Spleen (tissue), 11 donors: ENCODE measurements around the gene PARD3. TPM values are rescaled to one million over a fixed set of nuclear protein-coding genes. Genes with fewer than 3 reads are reported as not detected.

Experiments used
- DNase-seq: peaks from one replicate; pipeline ENCODE4 v3.0.0-alpha.2; 2020
- H3K27ac ChIP-seq, 8 donors: fragments of 200-600 bp; sonication (generic) in 7 of 8; 1 replicate in 4 of 8; 2 replicates in 4 of 8; pipeline versions ENCODE4 v1.5.0 to v1.8.0; 2016 to 2021; ENCODE audit warnings: inconsistent platforms in 4 of 8, mild to moderate bottlenecking in 4 of 8, moderate library complexity in 1 of 8
- H3K27me3 ChIP-seq, 7 donors: fragments of 200-600 bp; sonication (generic) in 6 of 7; replicated peaks in 1 of 7; 1 replicate in 4 of 7; 2 replicates in 3 of 7; pipeline versions ENCODE4 v1.5.0 to v1.8.0; 2016 to 2021; ENCODE audit warnings: inconsistent platforms in 3 of 7, mild to moderate bottlenecking in 1 of 7
- H3K36me3 ChIP-seq, 6 donors: fragments of 200-600 bp; sonication (generic) in 5 of 6; 1 replicate in 4 of 6; 2 replicates in 2 of 6; pipeline versions ENCODE4 v1.5.0 to v1.8.0; 2016 to 2021; ENCODE audit warnings: inconsistent platforms in 2 of 6
- H3K4me1 ChIP-seq, 6 donors: fragments of 200-600 bp; sonication (generic) in 5 of 6; 1 replicate in 3 of 6; 2 replicates in 3 of 6; pipeline versions ENCODE4 v1.5.0 to v1.8.0; 2016 to 2021; ENCODE audit warnings: inconsistent platforms in 3 of 6
- H3K4me3 ChIP-seq, 8 donors: fragments of 200-600 bp; sonication (generic) in 7 of 8; 1 replicate in 4 of 8; 2 replicates in 4 of 8; pipeline versions ENCODE4 v1.5.0 to v1.8.0; 2016 to 2021; ENCODE audit warnings: inconsistent platforms in 4 of 8, mild to moderate bottlenecking in 4 of 8, moderate library complexity in 2 of 8
- H3K9me3 ChIP-seq, 8 donors: fragments of 200-600 bp; sonication (generic) in 7 of 8; 1 replicate in 4 of 8; 2 replicates in 4 of 8; pipeline versions ENCODE4 v1.5.0 to v1.8.0; 2016 to 2021; ENCODE audit warnings: inconsistent platforms in 4 of 8
- CTCF ChIP-seq, 11 experiments: fragments of 200-600 bp in 7 of 11; fragments of 450-650 bp in 4 of 11; sonication (generic) in 4 of 11; IDR thresholded peaks in 8 of 11; conservative IDR thresholded peaks in 3 of 11; 1 replicate in 7 of 11; 2 replicates in 4 of 11; pipeline versions ENCODE4 v1.4.0 to v1.8.0; 2016 to 2021; ENCODE audit warnings: antibody characterized with exemption in 11 of 11, inconsistent platforms in 4 of 11, mild to moderate bottlenecking in 1 of 11
- POLR2A ChIP-seq, 3 donors: fragments of 450-650 bp; IDR thresholded peaks; one replicate each; pipeline ENCODE4 v1.5.1; 2017; ENCODE audit warnings: antibody characterized with exemption in 3 of 3, mild to moderate bottlenecking in 1 of 3
- POLR2AphosphoS5 ChIP-seq, 3 donors: sonication (generic); formaldehyde crosslinking; IDR thresholded peaks; one replicate each; pipeline ENCODE4 v1.5.1; 2017; ENCODE audit warnings: antibody characterized with exemption in 3 of 3
- WGBS, 5 donors: extraction: QIAGEN DNeasy Blood & Tissue Kit in 3 of 5; methylation state at CpG; one replicate each; pipeline versions ENCODE4 v1.1.5 to v1.1.7; 2013 to 2018; 5-methylcytosine and 5-hydroxymethylcytosine counted together
- intact Hi-C: fragments of 100-400 bp; cut with DNase I; formaldehyde crosslinking; loops from one replicate; pipeline ENCODE4 v1.15.0; 2023; ENCODE audit warnings: low total_unique reads
- polyA plus RNA-seq, 3 donors: library from polyadenylated mRNA; stranded (reverse); fragments of 200-250 nt; gene quantifications; one replicate each; pipeline ENCODE4 v1.2.1, GENCODE V29; 2013
- total RNA-seq, 7 donors: library from RNA; depleted of rRNA in 3 of 7; stranded (reverse); fragments of >200 nt in 3 of 7; fragmentation: NEBNext Ultra II Directional in 4 of 7; extraction: Animal tissue kit (Norgen Biotek cat#: 25700) in 4 of 7; gene quantifications; one replicate each; pipeline versions ENCODE4 v1.1.0 to v1.2.1, GENCODE V29; 2016 to 2021
- donor health status: healthy with polysubstance abuse.
- donor health status: DM: no; HTN: no; CAD: no; lungs with moderate emphysema.
- donor health status: DM: no; HTN: no; CAD: no.
- donor health status: Bipolar disorder and iron deficiency.
- donor health status: healthy.
- donor health status: DM: no; HTN: no; CAD: no.
- donor health status: DM: yes; HTN: yes; CAD: no.

PARD3 gene
- total and polyA plus RNA-seq, 10 donors, result 2.8 to 18.9 (median 10.8) TPM

DNA sequence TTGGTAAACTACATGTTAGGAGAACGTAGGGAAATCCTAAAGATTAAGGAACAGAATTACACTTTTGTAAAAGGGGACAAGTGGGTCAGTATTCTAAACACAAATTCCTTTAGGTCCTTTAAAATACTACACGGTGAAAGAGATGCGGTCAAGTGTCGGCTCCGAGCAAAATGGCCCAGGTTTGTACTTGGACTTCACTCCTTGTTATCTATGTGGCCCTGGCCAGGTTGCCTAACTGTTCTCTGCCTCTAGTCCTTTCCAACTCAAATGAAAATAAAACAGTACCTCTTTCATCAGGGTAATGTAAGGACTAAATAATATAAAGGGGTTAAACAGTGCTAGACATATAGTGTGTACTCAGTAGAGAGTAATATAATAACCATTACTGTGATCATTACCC, 344.8 kb downstream of the PARD3 start:
- intact Hi-C loops, result no loop called here
- 90 to 97% (median 92%) methylated on average over 5 of the region's 5 CpGs for WGBS, 5 donors

GRCh38 chr10:34469446-34469845, 345.6 kb downstream of the PARD3 start:
- Histone ChIP-seq H3K9me3 (no peaks in the 10 kb centered on the region), H3K27ac (no peak overlapping the region), H3K36me3 (no peaks in the 10 kb centered on the region), H3K4me1 (no peaks in the 10 kb centered on the region), H3K27me3 (no peaks in the 10 kb centered on the region), H3K4me3 (no peak overlapping the region)
- 86 to 97% (median 88%) methylated on average over 2 of the region's 2 CpGs for WGBS, 5 donors
- intact Hi-C loops, result no loop called here
- no peak for TF ChIP-seq POLR2A (IDR thresholded peaks at IDR 0.05)
- TF ChIP-seq POLR2AphosphoS5 (IDR thresholded peaks at IDR 0.05), result no peak
- TF ChIP-seq CTCF (IDR thresholded peaks at IDR 0.05 in 8 of 11, conservative IDR thresholded peaks at IDR 0.05 in 3 of 11), result no peak
- DNase-seq, result no peak

More for the DNA sequence above, 344.8 kb downstream of the PARD3 start:
- no peak for DNase-seq
- Histone ChIP-seq H3K4me3 (no peak overlapping the region), H3K36me3 (no peaks in the 10 kb centered on the region), H3K27me3 (no peaks in the 10 kb centered on the region), H3K9me3 (no peaks in the 10 kb centered on the region), H3K4me1 (no peaks in the 10 kb centered on the region), H3K27ac (no peak overlapping the region)
- no peak for TF ChIP-seq POLR2A (IDR thresholded peaks at IDR 0.05)
- TF ChIP-seq POLR2AphosphoS5 (IDR thresholded peaks at IDR 0.05), result no peak
- TF ChIP-seq CTCF (IDR thresholded peaks at IDR 0.05 in 8 of 11, conservative IDR thresholded peaks at IDR 0.05 in 3 of 11), result no peak

DNA sequence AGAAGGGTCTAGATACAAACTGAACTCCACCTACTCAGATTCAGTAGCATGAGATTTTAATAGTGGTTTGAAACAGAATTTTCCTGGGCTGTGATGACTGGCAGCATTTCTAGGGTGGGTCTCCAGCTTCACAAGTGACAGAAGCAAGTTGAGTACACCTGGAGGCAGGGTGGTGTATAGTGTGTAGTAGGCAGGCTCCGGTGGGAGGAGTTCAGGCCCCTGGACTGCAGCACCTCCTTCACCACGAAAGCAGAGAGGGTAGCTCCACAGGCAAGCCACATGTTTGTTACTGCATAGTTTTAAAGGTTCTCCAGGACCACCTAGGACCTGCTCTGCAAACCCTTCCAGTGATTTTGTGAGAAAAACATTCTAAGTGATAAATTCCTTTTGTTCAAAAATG, 347.2 kb downstream of the PARD3 start:
- TF ChIP-seq POLR2AphosphoS5 (IDR thresholded peaks at IDR 0.05), result no peak
- no peak for TF ChIP-seq POLR2A (IDR thresholded peaks at IDR 0.05)
- TF ChIP-seq CTCF (IDR thresholded peaks at IDR 0.05 in 8 of 11, conservative IDR thresholded peaks at IDR 0.05 in 3 of 11), result no peak
- DNase-seq, result no peak
- no peak overlapping the region for H3K27ac ChIP-seq
- H3K36me3 ChIP-seq, result no peaks in the 10 kb centered on the region
- H3K9me3 ChIP-seq, result no peaks in the 10 kb centered on the region
- no peaks in the 10 kb centered on the region for H3K4me1 ChIP-seq
- H3K4me3 ChIP-seq, result no peak overlapping the region
- 73 to 93% (median 84%) methylated on average over 2 of the region's 2 CpGs for WGBS, 5 donors
- H3K27me3 ChIP-seq, result no peaks in the 10 kb centered on the region
- intact Hi-C loops, result no loop called here

DNA sequence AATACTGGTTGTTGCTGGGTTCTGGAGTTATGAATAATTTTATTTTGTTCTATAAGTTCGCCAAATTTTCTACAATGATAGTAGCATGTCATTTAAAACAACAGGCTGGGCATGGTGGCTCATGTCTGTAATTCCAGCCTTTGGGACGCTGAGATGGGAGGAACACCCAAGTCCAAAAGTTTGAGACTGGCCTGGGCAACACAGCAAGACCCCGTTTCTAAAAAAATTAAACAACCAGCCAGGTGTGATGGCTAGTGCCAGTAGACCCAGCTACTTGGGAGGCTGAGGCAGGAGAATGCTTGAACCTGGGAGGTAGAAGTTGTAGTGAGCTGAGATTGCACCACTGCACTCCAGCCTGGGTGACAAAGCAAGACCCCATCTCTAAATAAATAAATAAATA, 347.7 kb downstream of the PARD3 start:
- Histone ChIP-seq H3K27ac (no peak overlapping the region), H3K36me3 (no peaks in the 10 kb centered on the region), H3K4me3 (no peak overlapping the region), H3K27me3 (no peaks in the 10 kb centered on the region), H3K9me3 (no peaks in the 10 kb centered on the region), H3K4me1 (no peaks in the 10 kb centered on the region)
- 71 to 95% (median 90%) methylated on average over 3 of the region's 3 CpGs for whole genome bisulfite sequencing, 5 donors
- intact Hi-C loops, result no loop called here
- no peak for TF ChIP-seq POLR2AphosphoS5 (IDR thresholded peaks at IDR 0.05)
- TF ChIP-seq CTCF (IDR thresholded peaks at IDR 0.05 in 8 of 11, conservative IDR thresholded peaks at IDR 0.05 in 3 of 11), result no peak
- no peak for TF ChIP-seq POLR2A (IDR thresholded peaks at IDR 0.05)
- DNase-seq, result no peak
